ENCODE results near the gene LEF1.

Gene LEF1

DNA sequence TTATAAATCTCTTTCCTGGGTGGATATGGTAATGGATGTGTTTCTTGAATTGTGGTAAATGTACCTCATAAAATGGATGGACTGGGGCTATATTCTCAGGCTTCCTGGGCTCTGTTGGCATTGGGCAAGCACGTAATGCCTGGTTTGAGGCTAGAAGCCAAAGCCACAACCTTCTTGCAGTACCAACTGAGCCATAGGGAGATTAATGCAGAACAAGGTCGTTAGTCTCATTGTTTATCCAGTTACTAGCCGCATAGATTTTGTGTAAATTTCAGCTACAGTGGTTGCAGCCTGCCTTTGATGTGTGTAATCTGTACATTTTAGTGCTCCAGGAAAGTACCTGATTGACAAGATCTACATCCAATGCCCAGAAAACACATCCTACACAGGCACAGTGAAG lies 7.2 kb upstream of the LEF1 start:
- no peak for DNase-seq (ENCODE audit: low read depth in 2 of 2, low spot score in 1 of 2)

- DNase-seq (ENCODE audit: low read depth in 2 of 2, low spot score in 1 of 2), result no peak
Measured at GRCh38 chr4:108174856-108175255, 6.1 kb upstream of the LEF1 start.

DNA sequence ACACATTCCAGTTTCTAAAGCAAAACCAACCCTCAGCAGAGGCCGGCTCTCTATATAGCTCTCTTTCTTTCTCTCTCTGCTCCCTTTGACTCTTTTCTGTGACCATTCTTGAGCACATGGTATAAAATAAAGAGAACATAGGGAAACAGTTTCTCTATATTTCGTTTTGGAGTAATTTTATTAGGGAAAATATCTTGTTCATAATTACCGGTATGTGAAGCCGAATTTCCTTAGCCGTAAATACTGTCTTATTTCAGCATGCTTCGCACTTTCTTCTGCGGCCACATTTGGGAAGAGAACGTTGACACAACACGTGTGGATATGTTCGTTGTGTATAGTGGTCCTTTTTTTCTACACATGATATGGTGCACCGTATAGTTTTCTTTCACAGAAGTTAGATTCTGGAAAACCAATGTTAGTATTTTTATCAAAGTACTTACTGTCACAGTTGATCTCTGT lies 4.9 kb upstream of the LEF1 start:
- DNase-seq (ENCODE audit: low read depth in 2 of 2, low spot score in 1 of 2), result no peak

- no peak for DNase-seq (ENCODE audit: low read depth in 2 of 2, low spot score in 1 of 2)
Measured at GRCh38 chr4:108172753-108173598, 4.2 kb upstream of the LEF1 start.

- DNase-seq (ENCODE audit: low read depth in 2 of 2, low spot score in 1 of 2), result no peak
Measured at GRCh38 chr4:108172231-108172752, 3.6 kb upstream of the LEF1 start.

DNA sequence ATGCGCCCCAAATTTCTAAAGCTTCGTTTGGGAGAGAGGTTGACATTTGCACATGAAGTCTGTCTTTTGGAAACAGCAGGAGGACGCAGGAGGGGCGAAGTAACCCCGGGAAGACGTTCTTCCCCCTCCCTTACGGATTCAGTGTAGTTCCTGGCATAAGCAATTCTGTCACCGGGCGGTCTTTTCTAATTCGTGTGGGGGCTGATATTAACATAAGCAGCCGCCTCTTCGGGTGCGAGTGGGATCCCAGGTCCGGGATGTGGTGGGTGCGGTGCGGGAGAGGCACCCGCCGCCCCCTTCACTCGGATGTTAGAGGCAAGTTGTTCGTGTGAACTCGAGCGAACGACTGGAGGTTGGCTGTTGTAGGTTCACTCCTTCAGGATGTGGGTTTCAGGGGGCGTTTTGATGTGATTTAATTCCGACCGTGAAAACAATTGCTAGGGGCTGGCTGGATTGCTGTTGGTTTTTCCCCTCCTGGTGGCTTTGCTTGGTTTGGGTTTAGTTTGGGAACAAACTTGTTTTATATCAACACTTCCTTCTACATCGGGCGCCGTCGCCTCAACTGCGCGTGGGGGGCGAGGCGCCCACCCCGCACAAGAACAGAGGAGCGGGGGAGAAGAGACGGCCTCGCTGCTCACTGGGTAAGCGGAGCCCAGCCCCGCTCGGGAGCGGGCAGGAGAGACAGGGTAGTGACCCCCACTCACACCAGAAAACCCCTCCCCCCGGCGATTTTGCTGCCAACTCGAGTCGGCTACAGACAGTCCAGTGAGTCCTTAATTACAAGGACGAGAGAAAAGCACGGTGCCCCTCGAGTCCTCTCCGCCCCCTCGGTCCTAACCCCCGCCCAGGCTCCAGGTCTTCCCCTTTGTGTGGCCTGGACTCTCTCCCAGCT lies 2.9 kb upstream of the LEF1 start:
- DNase-seq (ENCODE audit: low read depth in 2 of 2, low spot score in 1 of 2), result no peak

DNA sequence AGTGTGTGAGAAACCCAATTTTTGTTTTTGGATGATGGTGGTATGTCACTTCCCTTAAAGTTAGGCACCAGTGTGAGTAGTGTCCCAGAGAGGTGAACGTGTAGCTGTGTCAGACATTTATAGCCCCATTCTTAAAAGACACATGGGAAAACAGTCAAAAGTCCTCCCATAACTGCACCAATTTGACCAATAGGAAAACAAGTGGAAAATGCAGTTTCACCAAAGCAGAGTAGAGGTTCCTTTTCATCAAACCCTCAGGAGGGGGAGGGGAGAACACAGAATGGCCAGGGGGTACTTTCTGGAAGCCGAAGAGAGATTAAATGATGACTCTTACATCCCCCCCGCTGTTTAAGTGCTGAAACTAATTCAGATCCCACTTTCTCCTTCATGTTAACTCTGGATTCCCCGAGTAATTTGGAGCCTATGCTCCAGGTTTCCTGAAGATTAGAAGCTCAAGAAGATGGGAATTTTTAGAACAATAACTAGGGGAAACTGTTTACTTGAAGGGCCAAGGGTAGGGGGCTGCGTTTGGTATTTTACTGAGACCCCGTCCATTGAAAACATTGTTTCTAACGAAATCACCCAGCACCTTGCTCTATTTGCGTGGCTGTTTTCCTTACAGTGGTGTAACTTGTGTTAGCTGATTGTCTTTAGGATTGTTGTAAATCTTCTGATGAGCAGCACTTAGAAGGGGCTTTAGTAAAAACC lies 2.1 kb upstream of the LEF1 start:
- DNase-seq (ENCODE audit: low read depth in 2 of 2, low spot score in 1 of 2), result no peak

- DNase-seq (ENCODE audit: low read depth in 2 of 2, low spot score in 1 of 2), result no peak
Measured at GRCh38 chr4:108169664-108170063, 932 bp upstream of the LEF1 start.

- no peak for DNase-seq (ENCODE audit: low read depth in 2 of 2, low spot score in 1 of 2)
Measured at GRCh38 chr4:108168160-108168670, 517 bp downstream of the LEF1 start.

DNA sequence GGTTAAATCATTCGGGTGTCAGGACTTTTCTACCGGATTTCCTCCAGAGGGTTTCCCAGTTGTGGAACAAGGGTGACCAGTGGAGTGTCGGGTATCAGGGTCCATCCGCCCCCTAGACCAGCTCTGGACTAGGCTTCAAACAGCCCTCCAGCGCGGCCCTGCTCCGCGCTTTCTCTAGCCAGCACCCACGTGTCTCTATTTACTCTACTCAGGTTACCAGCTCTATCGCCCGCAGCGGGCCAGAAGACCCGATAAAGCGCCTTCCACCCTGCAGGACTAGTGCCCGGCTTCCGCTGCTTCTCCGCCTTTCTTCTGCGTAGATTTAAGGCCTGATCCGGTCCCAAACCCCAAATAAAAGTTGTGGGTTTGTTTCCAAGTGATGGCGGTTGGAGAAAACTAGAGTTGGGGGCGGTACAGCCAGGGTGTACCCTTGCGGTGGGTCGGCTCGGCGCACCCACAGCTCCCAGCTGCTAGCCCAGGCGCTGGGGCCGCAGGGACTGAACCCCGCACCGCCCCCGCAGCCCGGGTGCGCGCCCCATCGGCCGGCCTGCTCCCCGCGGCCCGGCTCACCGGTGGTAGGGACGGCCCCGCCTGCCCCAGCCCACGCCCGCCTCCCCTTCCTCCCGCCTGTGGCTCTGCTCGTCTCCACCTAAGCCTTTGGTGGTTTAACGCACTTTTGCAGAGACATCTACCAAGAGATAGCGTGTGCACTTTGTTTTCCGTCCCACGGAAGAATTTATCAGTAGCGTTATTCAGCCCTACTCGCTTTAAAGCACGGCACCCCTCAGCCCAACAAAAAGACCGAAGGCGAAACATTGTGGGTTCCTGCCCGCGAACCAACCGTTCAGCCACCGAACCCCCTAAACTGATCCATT lies 2.1 kb downstream of the LEF1 start:
- no peak for DNase-seq (ENCODE audit: low read depth in 2 of 2, low spot score in 1 of 2)

GRCh38 chr4:108166038-108166437 lies 2.7 kb downstream of the LEF1 start:
- DNase-seq (ENCODE audit: low read depth in 2 of 2, low spot score in 1 of 2), result no peak

DNA sequence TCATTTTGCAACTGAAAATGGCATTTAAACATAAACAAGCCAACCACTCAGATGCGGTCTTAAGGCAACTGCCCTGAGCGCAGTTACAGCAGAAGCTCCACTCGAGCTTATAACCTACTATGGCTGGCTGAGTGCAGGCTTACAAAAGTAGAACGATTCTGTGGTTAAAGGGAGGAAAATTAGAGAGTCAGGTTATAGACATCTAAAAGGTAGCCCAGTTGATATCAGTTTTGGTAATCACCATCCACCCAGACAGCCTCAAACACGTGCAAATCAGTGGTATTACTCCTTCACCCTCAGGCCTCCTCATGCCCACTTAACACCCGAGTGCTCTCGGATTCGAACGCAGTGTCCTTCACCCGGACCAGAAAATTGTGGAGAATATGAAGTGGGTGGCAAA lies 3.1 kb downstream of the LEF1 start:
- no peak for DNase-seq (ENCODE audit: low read depth in 2 of 2, low spot score in 1 of 2)

DNA sequence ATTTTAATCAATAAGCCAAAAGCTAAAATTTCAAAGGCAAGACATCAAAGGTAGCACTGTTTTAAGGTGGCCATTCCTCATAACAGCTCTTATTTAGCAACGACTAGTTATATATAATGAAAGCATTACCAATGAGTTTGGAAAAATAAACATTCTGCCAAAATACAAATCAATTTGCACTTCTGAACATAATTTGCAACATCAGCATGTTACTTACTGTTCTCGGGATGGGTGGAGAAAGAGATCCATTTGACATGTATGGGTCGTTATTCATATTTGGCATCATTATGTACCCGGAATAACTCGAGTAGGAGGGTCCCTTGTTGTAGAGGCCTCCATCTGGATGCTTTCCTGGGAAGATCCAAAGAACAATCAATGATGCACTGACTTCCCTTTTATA lies 5.4 kb downstream of the LEF1 start:
- DNase-seq (ENCODE audit: low read depth in 2 of 2, low spot score in 1 of 2), result no peak

DNA sequence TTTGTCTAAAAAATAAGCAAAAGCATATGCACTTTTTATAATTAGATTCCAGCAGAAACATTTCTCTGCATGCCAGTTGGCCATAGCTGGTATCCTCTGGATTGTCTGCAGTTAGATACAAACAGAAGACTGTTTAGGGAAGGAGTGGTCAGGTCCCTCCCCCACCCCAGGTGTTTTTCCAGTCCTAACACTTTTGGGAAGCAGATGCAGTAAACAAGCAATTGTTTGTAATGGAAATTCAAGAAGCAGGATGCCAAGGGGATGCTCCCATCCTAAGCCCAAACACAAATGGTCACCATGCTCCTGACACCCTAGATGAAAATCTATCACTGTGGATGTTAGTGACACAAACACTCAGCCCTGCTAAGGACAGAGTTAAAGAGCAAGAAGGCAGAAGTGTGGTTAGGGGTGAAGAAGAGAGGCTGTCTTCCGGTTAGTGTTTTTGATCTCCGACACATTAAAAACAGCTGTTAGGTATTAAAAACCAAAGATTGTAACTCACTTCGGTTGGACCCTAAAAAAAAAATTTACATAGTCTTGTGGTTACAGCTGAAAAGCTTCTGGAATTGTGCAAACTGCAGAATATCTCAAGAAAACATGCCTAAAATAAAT lies 7.9 kb downstream of the LEF1 start:
- no peak for DNase-seq (ENCODE audit: low read depth in 2 of 2, low spot score in 1 of 2)

DNA sequence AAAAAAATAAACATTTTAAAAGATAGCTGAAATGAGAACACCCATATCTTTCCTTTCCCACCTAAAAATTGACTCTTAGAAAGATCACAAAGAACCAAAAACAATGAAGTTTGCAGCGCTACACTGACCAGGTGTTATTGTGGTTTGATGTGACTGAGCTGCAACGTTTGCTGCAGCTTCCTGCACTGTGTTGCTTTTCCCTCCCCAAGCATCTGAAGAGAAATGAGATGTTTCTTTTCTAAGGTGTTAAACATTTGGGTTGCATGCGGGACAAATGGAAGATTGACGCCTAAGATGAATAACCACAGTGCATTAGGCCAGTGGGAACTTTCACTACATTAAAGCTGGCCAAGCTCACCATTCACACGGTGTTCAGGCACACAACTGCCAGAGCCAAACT lies 8.9 kb downstream of the LEF1 start:
- DNase-seq (ENCODE audit: low read depth in 2 of 2, low spot score in 1 of 2), result no peak

GRCh38 chr4:108157655-108158054 lies 11.1 kb downstream of the LEF1 start:
- DNase-seq (ENCODE audit: low read depth in 2 of 2, low spot score in 1 of 2), result no peak

DNA sequence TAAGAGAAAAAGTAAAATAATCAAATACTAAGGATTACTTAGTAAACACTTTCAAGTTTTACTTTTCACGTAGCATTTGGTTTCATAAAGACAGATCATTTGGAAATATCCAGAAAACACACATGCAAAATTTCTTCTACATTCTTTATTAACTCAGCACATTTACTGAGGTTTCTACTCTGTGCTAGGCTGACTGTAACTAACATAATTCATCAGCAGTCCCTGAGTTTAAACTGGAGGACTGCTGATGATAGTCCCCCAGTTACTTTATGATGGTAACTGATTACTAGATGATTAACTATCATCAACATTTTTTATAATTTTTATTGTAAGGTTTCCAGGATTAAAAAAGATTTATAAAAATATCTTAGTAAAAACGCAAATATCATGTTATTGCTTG lies 12.3 kb downstream of the LEF1 start:
- DNase-seq (ENCODE audit: low read depth in 2 of 2, low spot score in 1 of 2), result no peak

GRCh38 chr4:108155373-108155772 lies 13.4 kb downstream of the LEF1 start:
- no peak for DNase-seq (ENCODE audit: low read depth in 2 of 2, low spot score in 1 of 2)

- DNase-seq (ENCODE audit: low read depth in 2 of 2, low spot score in 1 of 2), result no peak
Measured at GRCh38 chr4:108152980-108153379, 15.8 kb downstream of the LEF1 start.

All from stimulated activated CD8-positive, alpha-beta memory T cell treated with anti-CD3 and anti-CD28 coated beads, Interleukin-4, amount 100 ng/mL, for 1 hour (primary cell).